ENCODE results near the gene PELI1. TPM values are rescaled to one million over a fixed set of nuclear protein-coding genes. Genes with fewer than 3 reads are reported as not detected.

Gene PELI1
- total RNA-seq, 1 donor, result 5.8 TPM

DNA sequence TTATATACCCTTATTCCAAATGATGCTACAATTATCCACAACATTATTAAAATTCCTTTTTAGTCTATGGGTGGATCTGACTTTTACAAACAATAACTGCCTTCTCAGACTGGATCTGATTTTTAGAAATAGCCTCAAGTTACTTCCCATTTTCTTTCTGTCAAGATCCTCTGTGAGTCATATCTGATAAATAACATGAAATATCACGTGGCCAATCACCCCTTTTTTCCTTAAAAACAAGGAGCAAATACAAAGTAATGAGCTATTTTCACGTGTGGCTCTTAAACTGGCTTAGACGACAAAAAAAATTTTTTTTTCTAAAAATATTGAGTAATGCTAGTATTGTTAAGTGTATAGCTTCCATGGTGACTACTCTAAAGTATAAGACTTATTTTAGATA, 6.7 kb downstream of the PELI1 start:
- TF ChIP-seq, protein P1, sequence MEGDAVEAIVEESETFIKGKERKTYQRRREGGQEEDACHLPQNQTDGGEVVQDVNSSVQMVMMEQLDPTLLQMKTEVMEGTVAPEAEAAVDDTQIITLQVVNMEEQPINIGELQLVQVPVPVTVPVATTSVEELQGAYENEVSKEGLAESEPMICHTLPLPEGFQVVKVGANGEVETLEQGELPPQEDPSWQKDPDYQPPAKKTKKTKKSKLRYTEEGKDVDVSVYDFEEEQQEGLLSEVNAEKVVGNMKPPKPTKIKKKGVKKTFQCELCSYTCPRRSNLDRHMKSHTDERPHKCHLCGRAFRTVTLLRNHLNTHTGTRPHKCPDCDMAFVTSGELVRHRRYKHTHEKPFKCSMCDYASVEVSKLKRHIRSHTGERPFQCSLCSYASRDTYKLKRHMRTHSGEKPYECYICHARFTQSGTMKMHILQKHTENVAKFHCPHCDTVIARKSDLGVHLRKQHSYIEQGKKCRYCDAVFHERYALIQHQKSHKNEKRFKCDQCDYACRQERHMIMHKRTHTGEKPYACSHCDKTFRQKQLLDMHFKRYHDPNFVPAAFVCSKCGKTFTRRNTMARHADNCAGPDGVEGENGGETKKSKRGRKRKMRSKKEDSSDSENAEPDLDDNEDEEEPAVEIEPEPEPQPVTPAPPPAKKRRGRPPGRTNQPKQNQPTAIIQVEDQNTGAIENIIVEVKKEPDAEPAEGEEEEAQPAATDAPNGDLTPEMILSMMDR (IDR thresholded peaks at IDR 0.05; ENCODE audit: insufficient read depth, low read length), result no peak
- DNase-seq (ENCODE audit: low read depth), result peak; percentile 47
- H3K4me3 ChIP-seq (ENCODE audit: low read depth, low read length), result no peak overlapping the region

DNA sequence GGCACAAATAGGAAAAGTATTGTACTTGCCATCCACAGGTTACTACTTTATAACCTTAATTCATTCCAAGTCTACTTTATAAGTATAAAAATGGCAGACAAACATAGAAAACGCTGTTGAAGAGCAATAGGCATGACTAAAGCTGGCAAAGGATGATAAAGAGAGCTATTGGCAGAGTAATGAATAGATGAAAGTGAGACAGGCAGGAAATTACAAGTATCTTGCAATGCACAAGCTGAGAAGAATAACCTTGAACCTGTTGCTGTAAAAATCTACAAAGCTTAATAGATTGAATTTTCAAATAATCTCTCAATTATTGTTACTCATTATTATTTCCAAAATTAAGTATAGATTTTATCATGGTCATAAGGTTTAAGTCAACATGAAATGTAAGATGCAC, 8.8 kb downstream of the PELI1 start:
- DNase-seq (ENCODE audit: low read depth), result no peak
- TF ChIP-seq, protein P1 (IDR thresholded peaks at IDR 0.05; ENCODE audit: insufficient read depth, low read length), result no peak
- H3K4me3 ChIP-seq (ENCODE audit: low read depth, low read length), result no peak overlapping the region

DNA sequence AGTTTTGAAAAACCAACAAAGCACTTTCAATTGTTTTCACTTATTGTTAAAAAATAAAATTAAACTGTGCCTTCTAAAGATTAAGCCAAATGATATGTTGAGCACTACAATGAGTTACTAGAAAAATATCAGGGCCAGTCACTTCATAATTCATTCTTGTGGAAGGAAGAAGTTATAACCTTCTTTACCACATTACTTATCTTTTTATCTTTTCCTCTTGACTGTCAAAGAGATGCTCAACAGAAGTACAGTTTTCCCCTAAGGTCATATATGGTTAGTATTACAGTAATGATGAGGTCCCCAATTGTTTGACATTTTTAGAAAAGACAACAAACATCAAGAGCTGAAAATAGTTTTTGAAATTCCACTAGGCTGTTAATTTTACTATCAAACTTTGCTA, 9.4 kb downstream of the PELI1 start:
- no peak overlapping the region for H3K4me3 ChIP-seq (ENCODE audit: low read depth, low read length)
- TF ChIP-seq, protein P1 (IDR thresholded peaks at IDR 0.05; ENCODE audit: insufficient read depth, low read length), result no peak
- peak; percentile 38 for DNase-seq (ENCODE audit: low read depth)

DNA sequence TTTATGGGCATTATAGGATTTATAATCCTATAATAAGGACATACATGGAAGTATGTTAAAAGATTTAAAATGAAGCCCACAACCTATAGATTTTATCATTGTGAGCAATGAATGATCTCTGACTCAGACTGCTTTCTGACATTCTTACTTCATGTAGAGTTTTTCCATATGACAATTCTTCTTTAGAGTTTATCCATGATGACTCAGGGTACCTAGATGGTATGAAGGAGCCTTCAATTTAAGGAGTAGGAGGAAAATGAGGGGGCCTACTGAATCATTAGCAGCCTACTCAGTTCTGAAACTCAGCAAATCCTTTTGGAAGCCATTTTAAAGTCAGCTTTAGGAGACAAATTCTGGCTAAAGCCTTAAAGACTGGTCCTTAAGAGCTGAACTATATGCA, 10.4 kb downstream of the PELI1 start:
- TF ChIP-seq, protein P1 (IDR thresholded peaks at IDR 0.05; ENCODE audit: insufficient read depth, low read length), result no peak
- peak; percentile 43 for DNase-seq (ENCODE audit: low read depth)
- no peak overlapping the region for H3K4me3 ChIP-seq (ENCODE audit: low read depth, low read length)

DNA sequence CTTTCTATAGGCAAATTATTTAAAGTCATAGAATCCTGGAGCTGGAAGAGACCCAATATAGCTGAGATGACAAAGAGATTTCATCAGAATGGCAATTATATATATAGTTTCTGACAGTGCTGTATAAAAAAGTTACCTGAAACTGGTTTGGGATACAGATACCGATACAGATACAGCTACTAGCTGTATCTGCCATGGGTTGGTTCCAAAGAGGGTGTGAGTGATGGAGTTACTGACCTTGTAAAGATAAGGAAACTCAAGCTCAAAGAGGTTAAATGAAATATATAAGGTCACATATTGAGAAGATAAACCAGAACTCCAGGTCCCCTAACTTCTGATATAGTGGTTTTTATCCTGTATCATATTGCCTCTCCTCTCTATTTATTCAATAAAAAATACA, 10.9 kb downstream of the PELI1 start:
- DNase-seq (ENCODE audit: low read depth), result no peak
- H3K4me3 ChIP-seq (ENCODE audit: low read depth, low read length), result no peak overlapping the region
- TF ChIP-seq, protein P1 (IDR thresholded peaks at IDR 0.05; ENCODE audit: insufficient read depth, low read length), result no peak

DNA sequence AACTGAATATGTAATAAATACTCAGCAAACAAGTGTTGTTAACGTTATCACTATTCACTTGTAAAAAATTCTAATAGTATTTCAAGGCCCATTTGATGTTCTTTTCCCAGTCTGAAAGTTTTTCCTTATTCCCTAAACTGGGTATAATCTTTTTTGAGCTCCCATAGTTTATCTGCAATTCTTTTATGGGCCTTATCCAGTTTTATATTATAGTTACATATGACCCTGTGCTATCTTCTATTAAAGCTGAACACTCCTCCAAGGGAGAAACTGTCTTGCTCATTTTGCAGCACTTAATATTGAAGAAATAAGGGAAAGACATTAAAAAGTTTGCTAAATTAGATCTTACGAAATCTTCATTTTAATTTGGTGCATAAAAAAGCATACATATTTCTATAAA, 13.9 kb downstream of the PELI1 start:
- no peak overlapping the region for H3K4me3 ChIP-seq (ENCODE audit: low read depth, low read length)
- TF ChIP-seq, protein P1 (IDR thresholded peaks at IDR 0.05; ENCODE audit: insufficient read depth, low read length), result no peak
- DNase-seq (ENCODE audit: low read depth), result no peak

DNA sequence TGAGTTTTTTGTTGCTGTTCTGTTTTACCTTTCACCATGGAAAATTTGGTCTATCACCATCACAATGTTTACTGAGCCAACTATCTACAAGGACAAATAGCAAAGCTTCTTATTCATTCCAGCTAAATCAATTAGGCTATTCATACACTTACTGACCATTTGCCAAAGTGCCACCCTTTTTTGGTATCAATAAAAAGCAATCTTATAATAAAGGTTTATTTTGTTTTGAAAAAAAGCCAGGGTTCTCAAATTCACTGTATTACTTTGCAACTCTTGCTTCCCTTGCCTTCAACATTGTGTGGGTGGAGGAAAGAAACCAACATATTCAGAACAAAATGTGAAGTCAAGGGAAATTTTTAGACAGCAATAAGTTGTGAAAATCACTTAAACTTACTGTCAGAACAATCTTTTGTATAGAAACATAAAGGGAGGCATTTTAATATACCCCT, 15.3 kb downstream of the PELI1 start:
- TF ChIP-seq, protein P1 (IDR thresholded peaks at IDR 0.05; ENCODE audit: insufficient read depth, low read length), result no peak
- no peak for DNase-seq (ENCODE audit: low read depth)
- no peak overlapping the region for H3K4me3 ChIP-seq (ENCODE audit: low read depth, low read length)

Data from fibroblast of the aortic adventitia (primary cell).